Measurements from ENCODE around the gene ARMCX5.

ARMCX5 gene

GRCh38 chrX:102599084-102599950 is at the start of gene ARMCX5:
TSS of gene ARMCX5 (plus strand) at chrX:102599515. CDS start at chrX:102602142, 2,627 bp downstream.
- peak; percentile 80 for DNase-seq (ENCODE audit: low spot score)

GRCh38 chrX:102558607-102559006 is 40.7 kb upstream of the ARMCX5 start:
- DNase-seq (ENCODE audit: low spot score) = no peak

- no peak for DNase-seq (ENCODE audit: low spot score)
Measured at GRCh38 chrX:102560423-102561068, 38.8 kb upstream of the ARMCX5 start.

GRCh38 chrX:102580891-102581290 is 18.4 kb upstream of the ARMCX5 start:
- no peak for DNase-seq (ENCODE audit: low spot score)

- DNase-seq (ENCODE audit: low spot score) = no peak
Measured at GRCh38 chrX:102593367-102593766, 5.9 kb upstream of the ARMCX5 start.

- DNase-seq (ENCODE audit: low spot score) = peak; percentile 6
Measured at GRCh38 chrX:102599951-102600579, 750 bp downstream of the ARMCX5 start.

- no peak for DNase-seq (ENCODE audit: low spot score)
Measured at GRCh38 chrX:102604327-102604726, 5.0 kb downstream of the ARMCX5 start.

- no peak for DNase-seq (ENCODE audit: low spot score)
Measured at GRCh38 chrX:102606115-102606514, 6.8 kb downstream of the ARMCX5 start.

GRCh38 chrX:102610905-102611304 is 11.6 kb downstream of the ARMCX5 start:
- no peak for DNase-seq (ENCODE audit: low spot score)

GRCh38 chrX:102624105-102624504 is 24.8 kb downstream of the ARMCX5 start:
- DNase-seq (ENCODE audit: low spot score) = peak; percentile 50

- DNase-seq (ENCODE audit: low spot score) = no peak
Measured at GRCh38 chrX:102627640-102628039, 28.3 kb downstream of the ARMCX5 start.

- DNase-seq (ENCODE audit: low spot score) = no peak
Measured at GRCh38 chrX:102637561-102637960, 38.2 kb downstream of the ARMCX5 start.

GRCh38 chrX:102650903-102651241 is 51.6 kb downstream of the ARMCX5 start:
- DNase-seq (ENCODE audit: low spot score) = peak; percentile 6

GRCh38 chrX:102651242-102652011 is 52.1 kb downstream of the ARMCX5 start, which contains the start of gene GPRASP1:
TSS of gene GPRASP1 (plus strand) at chrX:102651483. CDS start at chrX:102653914, 2,431 bp downstream.
- peak; percentile 62 for DNase-seq (ENCODE audit: low spot score)

GRCh38 chrX:102652031-102652688 is 52.8 kb downstream of the ARMCX5 start:
- DNase-seq (ENCODE audit: low spot score) = peak; percentile 50

All from Ammon's horn (tissue), 1 donor.